Peyer's patch (tissue), 4 donors: Measurements from ENCODE around the gene MAN1A2. TPM values are rescaled to one million over a fixed set of nuclear protein-coding genes. Genes with fewer than 3 reads are reported as not detected.

ENCODE experiments used
- DNase-seq, 3 donors: peaks; one replicate each; pipeline ENCODE4 v3.0.0-alpha.2; 2017 to 2019
- H3K27ac ChIP-seq, 4 donors: fragments of 200-600 bp; sonication (generic); one replicate each; pipeline ENCODE4 v1.5.1; 2016 to 2019
- H3K27me3 ChIP-seq, 2 donors: fragments of 200-600 bp; sonication (generic); one replicate each; pipeline ENCODE4 v1.5.1; 2019
- H3K36me3 ChIP-seq, 3 donors: fragments of 200-600 bp; sonication (generic); one replicate each; pipeline ENCODE4 v1.5.1; 2016 to 2019
- H3K4me1 ChIP-seq, 4 donors: fragments of 200-600 bp; sonication (generic); one replicate each; pipeline ENCODE4 v1.5.1; 2016 to 2019
- H3K4me3 ChIP-seq, 4 donors: fragments of 200-600 bp; sonication (generic); 1 replicate in 3 of 4; 2 replicates in 1 of 4; pipeline ENCODE4 v1.5.1; 2016 to 2019; ENCODE audit warnings: mild to moderate bottlenecking in 1 of 4
- H3K9me3 ChIP-seq, 4 donors: fragments of 200-600 bp; sonication (generic); one replicate each; pipeline ENCODE4 v1.5.1; 2016 to 2019; ENCODE audit warnings: mild to moderate bottlenecking in 1 of 4
- CTCF ChIP-seq, 6 experiments: fragments of 450-650 bp in 4 of 6; fragments of 200-600 bp in 2 of 6; sonication (generic) in 1 of 6; IDR thresholded peaks; one replicate each; pipeline ENCODE4 v1.5.1; 2017 to 2019; ENCODE audit warnings: antibody characterized with exemption in 6 of 6, mild to moderate bottlenecking in 3 of 6, moderate library complexity in 1 of 6
- POLR2A ChIP-seq, 2 donors: fragments of 450-650 bp; IDR thresholded peaks; one replicate each; pipeline ENCODE4 v1.5.1; 2017; ENCODE audit warnings: antibody characterized with exemption in 2 of 2, mild to moderate bottlenecking in 2 of 2, moderate library complexity in 2 of 2
- total RNA-seq, 4 donors: library from RNA; depleted of rRNA; stranded (reverse); fragments of >200 nt; gene quantifications; one replicate each; pipeline ENCODE4 v1.1.0, GENCODE V29; 2016

MAN1A2 gene
- 10 to 100 TPM; 43.2 to 53.8 (median 49.4) TPM for total RNA-seq

- Histone ChIP-seq H3K36me3 (no peaks in the 10 kb centered on the region), H3K9me3 (no peaks in the 10 kb centered on the region), H3K27me3 (no peaks in the 10 kb centered on the region), H3K4me1 (peaks cover 0 to 16% (median 6%) of the 10 kb centered on the region in 4 donors), H3K27ac (peak within 1 kb of the TSS; percentile 96 to 99 (median 98)), H3K4me3 (peak within 1 kb of the TSS; percentile 79 to 97 (median 84))
- DNase-seq, result peak; percentile 86 to 96 (median 93)
- peak in 2 of 6 experiments; percentile 10 to 20 for TF ChIP-seq CTCF (IDR thresholded peaks at IDR 0.05)
- peak; percentile 74 to 81 for TF ChIP-seq POLR2A (IDR thresholded peaks at IDR 0.05)
These were observed at the start of gene MAN1A2 for GRCh38 chr1:117367046-117368025. MAN1A2 (plus strand) TSS chr1:117367449; CDS start chr1:117368184, 735 bp downstream.

- Histone ChIP-seq H3K36me3 (no peaks in the 10 kb centered on the region), H3K27me3 (no peaks in the 10 kb centered on the region), H3K4me3 (no peak overlapping the region), H3K27ac (no peak overlapping the region), H3K4me1 (peaks cover 0 to 8% (median 0%) of the 10 kb centered on the region in 4 donors), H3K9me3 (no peaks in the 10 kb centered on the region)
- DNase-seq, result no peak
- TF ChIP-seq CTCF (IDR thresholded peaks at IDR 0.05) (no peak), POLR2A (IDR thresholded peaks at IDR 0.05) (no peak)
These were observed 49.2 kb upstream of the MAN1A2 start for GRCh38 chr1:117318011-117318410.

DNA sequence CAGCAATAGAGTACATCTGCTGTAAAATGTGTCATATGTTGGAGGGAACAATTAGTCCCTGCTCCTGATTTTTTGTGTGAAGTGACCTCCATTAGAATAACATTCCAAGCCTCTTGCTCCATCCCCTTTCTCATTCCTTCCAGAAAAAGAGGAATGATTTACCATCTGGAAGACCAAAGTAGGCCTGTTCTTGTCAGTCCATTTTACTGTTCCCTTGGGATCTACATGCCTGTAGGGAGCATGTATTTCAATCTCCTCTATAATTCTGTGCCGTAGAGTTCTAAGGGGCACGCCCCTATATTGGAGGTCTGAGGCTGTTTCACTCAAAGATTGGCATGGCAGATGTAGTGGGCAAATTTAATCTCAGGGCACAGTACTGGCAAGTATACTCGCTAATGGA lies 48.8 kb upstream of the MAN1A2 start:
- Histone ChIP-seq H3K4me1 (peaks cover 0 to 8% (median 0%) of the 10 kb centered on the region in 4 donors), H3K27ac (no peak overlapping the region), H3K9me3 (no peaks in the 10 kb centered on the region), H3K4me3 (no peak overlapping the region), H3K27me3 (no peaks in the 10 kb centered on the region), H3K36me3 (no peaks in the 10 kb centered on the region)
- TF ChIP-seq POLR2A (IDR thresholded peaks at IDR 0.05), result no peak
- no peak for TF ChIP-seq CTCF (IDR thresholded peaks at IDR 0.05)
- no peak for DNase-seq

GRCh38 chr1:117320515-117320914 lies 46.7 kb upstream of the MAN1A2 start:
- Histone ChIP-seq H3K9me3 (no peaks in the 10 kb centered on the region), H3K4me3 (no peak overlapping the region), H3K4me1 (peaks cover 0 to 8% (median 0%) of the 10 kb centered on the region in 4 donors), H3K27ac (no peak overlapping the region), H3K36me3 (no peaks in the 10 kb centered on the region), H3K27me3 (no peaks in the 10 kb centered on the region)
- TF ChIP-seq CTCF (IDR thresholded peaks at IDR 0.05) (no peak), POLR2A (IDR thresholded peaks at IDR 0.05) (no peak)
- no peak for DNase-seq

- peaks cover 0 to 8% (median 0%) of the 10 kb centered on the region in 4 donors for H3K4me1 ChIP-seq
- no peak for DNase-seq
- H3K9me3 ChIP-seq, result no peaks in the 10 kb centered on the region
- no peaks in the 10 kb centered on the region for H3K27me3 ChIP-seq
- no peaks in the 10 kb centered on the region for H3K36me3 ChIP-seq
- H3K27ac ChIP-seq, result no peak overlapping the region
- H3K4me3 ChIP-seq, result no peak overlapping the region
- TF ChIP-seq CTCF (IDR thresholded peaks at IDR 0.05) (no peak), POLR2A (IDR thresholded peaks at IDR 0.05) (no peak)
These were observed 45.3 kb upstream of the MAN1A2 start for GRCh38 chr1:117321680-117322609.
